ENCODE results near the gene RHBDD1.

RHBDD1 gene, protein sequence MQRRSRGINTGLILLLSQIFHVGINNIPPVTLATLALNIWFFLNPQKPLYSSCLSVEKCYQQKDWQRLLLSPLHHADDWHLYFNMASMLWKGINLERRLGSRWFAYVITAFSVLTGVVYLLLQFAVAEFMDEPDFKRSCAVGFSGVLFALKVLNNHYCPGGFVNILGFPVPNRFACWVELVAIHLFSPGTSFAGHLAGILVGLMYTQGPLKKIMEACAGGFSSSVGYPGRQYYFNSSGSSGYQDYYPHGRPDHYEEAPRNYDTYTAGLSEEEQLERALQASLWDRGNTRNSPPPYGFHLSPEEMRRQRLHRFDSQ

GRCh38 chr2:226835796-226836547 lies at the start of gene RHBDD1:
TSS of gene RHBDD1 (plus strand) at chr2:226836054. CDS start at chr2:226864694, 28,640 bp downstream.
- peak; percentile 89 to 91 for DNase-seq

GRCh38 chr2:226788064-226788463 lies 47.8 kb upstream of the RHBDD1 start:
- no peak for DNase-seq

DNA sequence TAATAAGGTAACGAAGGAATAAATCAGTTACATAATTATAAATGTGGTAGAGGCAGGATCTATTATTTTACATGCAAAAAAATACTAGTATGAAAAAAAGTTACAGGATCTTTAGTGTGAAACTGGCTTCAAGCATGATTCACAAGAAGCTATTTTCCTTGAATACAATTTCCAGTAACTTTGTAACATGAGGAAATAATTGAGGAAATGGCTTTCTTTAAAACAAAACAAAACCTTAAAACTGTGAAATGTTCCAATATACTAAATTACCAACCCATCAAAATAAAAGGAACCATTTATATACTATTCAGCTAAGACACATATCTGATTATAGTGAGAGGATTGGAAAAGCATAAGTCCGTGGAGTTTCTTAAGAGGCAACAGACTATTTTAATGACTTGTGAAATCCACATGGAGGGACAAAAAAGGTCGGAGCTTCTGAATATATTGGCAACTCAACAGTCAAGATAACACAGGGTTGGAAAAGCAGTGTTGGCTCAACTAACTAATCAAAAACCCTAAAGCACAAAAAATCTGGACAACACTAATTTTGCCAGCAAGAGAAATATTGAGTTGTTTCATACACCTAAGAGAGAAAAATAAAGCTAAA lies 46.9 kb upstream of the RHBDD1 start:
- DNase-seq = no peak

DNA sequence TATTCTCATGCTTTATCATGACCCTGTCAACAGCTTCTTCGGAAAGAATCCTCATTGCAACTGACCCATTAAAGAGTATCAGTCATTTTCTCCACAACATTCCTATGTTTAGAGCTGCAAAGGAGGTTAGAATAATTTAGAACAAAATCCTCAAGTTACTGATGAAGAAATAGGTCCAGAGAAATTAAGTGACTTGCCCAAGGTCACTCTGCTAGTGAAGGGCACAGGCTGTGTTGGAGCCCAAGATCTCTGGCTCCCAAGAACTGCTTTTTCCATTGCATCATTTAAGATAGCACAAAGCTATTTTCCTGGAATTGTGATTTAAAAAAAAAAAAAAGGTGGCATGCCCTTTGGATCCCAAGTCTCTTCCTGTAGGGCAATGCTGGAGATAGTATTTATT lies 45.8 kb upstream of the RHBDD1 start:
- DNase-seq = no peak

- no peak for DNase-seq
Measured at GRCh38 chr2:226790431-226790830, 45.4 kb upstream of the RHBDD1 start.

DNA sequence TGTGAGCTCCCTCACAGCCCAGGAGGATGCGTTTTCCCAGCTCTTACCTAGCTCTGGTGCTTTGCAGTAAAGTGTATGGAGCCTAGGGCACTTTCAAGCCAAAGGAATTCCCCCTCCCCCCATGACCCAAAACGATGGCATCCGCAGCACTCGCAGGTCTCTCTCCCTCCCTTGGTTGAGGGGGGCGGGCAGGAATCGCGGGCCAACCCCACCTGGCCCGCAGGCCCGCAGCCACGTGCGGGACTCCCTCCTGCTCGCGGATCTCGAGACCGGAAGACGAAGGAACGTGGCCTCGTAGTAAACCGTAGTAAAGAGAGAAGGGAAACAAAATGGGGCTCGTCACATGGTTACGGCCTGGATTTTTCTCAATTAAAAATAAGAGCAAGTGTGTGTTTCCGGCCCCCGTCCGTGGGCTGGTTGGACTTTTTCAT lies 44.8 kb upstream of the RHBDD1 start:
- DNase-seq = peak; percentile 21 to 32

GRCh38 chr2:226791487-226792081 lies 44.3 kb upstream of the RHBDD1 start:
- peak; percentile 65 to 89 for DNase-seq

DNA sequence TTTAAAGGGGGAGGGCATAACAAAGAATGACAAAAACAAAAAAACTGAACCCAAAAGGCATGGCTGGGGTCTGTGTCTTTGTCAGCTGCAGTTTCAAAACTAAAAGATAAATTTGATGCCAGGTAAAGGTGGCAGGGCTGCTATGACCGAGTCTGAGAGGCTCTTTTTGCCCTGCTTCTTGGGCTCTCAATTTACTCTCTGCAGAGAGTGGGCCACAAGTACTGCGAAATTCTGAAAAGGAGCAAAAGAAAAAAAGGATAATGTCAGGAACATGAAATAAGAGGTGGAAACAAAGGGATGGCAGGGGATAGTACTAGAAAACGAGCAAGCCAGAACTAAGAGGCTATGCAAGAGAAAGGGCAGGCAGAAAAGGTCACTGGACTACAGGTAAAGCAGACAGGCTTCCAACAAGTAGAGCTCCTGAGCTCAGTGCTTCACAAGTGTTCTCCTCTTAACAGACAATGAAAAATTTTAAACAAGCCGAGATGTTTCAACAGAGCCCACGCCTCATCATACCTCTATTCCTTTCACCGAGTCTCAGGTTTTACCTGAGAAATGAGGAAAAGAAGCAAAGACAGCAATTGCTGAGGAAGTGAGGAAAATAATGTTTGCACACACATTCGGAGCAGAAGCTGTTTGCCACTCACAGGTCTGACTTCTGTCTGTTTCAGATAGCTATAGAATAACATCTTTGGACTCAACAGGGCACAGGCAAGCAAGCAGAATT lies 43.5 kb upstream of the RHBDD1 start:
- DNase-seq = no peak

GRCh38 chr2:226793646-226794045 lies 42.2 kb upstream of the RHBDD1 start:
- no peak for DNase-seq

DNA sequence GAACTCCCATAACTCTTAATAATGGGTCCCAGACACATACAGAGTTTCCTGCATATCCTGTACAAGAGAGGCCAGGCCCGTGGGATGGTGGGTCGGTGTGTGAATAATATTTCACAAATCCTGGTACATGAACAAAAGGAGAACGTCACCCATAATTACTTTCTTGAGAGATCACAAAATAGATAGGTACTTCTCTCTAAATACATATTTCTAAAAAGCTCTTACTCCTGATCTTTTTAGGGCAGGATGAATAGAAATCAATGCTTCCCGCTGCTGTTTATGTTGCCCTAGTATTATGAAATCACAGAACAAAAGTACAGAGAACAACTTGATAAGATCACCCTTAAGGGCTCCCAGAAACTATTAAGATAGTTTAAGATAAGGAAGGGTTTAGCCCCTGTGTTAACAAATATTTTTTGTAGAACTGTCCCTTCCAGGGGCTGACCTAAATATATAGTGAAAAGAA lies 41.6 kb upstream of the RHBDD1 start:
- no peak for DNase-seq

- DNase-seq = no peak
Measured at GRCh38 chr2:226794751-226795171, 41.1 kb upstream of the RHBDD1 start.

- no peak for DNase-seq
Measured at GRCh38 chr2:226795281-226796011, 40.4 kb upstream of the RHBDD1 start.

- DNase-seq = no peak
Measured at GRCh38 chr2:226796012-226796839, 39.6 kb upstream of the RHBDD1 start.

DNA sequence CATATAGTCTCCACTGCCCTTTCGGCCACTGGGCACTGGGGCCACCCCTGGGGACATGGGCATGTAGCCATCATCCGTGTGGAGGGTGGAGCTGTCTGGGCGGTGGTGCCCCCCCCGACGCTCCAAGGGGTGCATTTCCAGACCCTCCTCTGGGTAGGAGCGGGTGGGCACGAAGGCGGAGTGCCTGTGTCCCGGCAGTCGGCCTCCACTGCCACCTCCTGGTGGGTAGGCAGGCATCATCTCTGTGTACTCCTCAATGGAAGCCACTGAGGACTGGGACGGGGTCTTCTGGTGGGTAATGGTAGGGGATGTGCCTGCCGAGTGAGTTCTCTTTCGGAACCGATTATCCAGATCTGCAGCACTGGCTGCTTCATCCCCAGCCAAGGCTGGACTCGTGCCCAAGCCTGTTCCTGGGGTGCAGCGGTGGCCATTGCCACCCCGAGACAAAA lies 39.0 kb upstream of the RHBDD1 start:
- DNase-seq = no peak

DNA sequence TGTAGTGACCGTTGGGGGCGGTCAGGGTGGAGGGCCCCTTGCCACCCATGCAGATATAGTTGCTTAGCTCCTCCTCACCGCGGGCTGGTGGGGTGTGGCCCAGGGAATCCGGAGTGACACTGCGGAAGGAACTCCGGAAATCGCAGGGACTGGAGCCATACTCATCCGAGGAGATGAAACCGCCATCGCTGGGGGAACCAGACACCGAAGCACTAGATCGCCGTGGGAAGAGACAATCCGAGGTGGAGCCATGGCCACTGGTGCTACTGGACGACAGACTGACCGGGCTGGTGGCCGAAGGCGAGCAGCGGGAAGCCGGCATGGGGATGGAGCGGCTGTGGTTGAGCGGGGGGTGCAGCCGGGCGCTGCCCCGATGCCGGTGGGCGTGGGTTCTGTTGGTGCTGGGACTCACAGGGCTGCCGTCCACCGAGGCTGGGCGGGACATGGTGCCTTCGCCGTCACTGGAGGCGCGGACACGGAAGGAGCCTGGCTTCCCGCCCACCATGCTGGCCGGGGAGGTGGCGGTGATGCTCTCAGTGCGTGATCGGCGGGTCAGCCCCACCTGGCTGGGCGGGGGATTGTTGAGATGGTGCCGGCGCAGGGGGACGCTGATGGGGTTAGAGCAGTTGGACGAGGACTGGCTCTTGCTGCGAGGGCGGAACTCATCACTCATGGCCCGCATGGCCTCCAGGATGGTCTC lies 38.4 kb upstream of the RHBDD1 start:
- no peak for DNase-seq

DNA sequence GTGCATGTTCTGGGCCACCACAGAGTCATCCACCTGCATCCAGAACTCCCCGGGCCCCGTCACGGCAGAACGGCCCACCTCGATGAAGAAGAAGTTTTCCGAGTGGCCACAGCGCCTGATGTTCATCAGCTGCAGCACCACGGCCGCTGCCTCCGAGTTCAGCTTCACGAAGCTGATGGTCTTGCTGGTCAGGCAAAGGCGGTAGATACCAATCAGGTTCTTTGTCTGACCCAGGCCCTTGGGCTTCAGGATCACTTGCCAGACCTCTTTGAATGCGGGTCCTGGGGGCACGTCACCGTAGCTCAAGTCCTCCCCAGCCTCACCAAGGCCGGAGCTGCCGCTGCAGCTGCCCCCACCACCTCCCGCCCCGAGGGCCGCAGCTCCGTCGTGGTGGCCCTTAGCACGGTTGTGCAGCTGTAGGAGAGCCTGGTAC lies 37.8 kb upstream of the RHBDD1 start:
- no peak for DNase-seq

GRCh38 chr2:226798422-226799210 lies 37.2 kb upstream of the RHBDD1 start:
- no peak for DNase-seq

DNA sequence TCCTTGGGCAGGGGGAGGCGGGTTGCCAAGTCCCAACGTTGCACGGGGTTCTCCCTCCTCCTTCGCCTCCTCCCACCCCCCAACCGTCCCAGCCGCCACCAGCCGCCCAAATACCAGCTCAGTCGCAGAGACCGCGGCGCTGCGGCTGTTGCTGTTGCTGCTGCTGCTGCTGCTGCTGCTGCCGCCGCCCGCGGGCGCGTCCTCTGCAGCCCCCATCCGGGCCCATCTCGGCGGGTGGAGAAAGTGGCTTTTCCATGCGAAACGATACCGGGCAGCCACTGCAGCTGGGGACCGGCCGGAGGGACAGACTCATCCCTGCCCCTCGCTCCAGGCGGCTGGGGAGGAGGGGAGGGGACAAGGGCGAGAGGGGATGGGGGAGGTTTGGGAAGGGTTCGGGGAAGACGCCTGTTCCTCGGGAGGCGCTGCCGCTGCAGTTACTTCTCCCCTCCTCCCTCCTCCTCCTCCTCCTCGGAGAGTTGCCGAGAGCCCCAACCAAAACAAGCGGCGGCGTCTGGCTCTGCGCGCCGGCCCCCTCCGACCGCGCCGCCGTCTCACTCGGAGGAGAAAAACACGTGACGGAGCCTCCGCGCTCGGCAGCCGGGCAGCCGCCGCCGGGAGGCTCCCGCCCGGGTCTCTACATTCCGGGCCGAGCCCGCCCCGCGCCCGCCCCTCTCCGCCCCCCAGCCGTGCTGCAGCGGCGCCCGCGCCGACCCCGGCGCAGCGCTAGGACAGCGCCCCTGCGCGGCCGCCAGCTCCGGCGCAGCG lies 36.5 kb upstream of the RHBDD1 start, which contains the start of gene IRS1:
Gene IRS1, minus strand, starts transcription at position 610 of the 765 bp plus-strand sequence. CDS start 1,082 bp downstream, outside the sequence.
- DNase-seq = no peak

Data from NCI-H1930 (cell line).